ENCODE data around the gene GTSF1L. TPM values are rescaled to one million over a fixed set of nuclear protein-coding genes. Genes with fewer than 3 reads are reported as not detected.
"Not testable (repeated sequence)": the region's sequence is repeated elsewhere in the genome, so short reads cannot be mapped to it uniquely, and the experiment has no call there.

Gene GTSF1L
- total RNA-seq, 1 donor from 2014 or later: not detected

- no peak for DNase-seq
- Histone ChIP-seq H3K4me3 (no peak overlapping the region), H3K27me3 (ENCODE audit: low read depth) (peaks cover 17% of the 10 kb centered on the region), H3K4me1 (peaks cover 25% of the 10 kb centered on the region), H3K9me3 (replicated peaks) (no peaks in the 10 kb centered on the region), H3K36me3 (no peaks in the 10 kb centered on the region), H3K27ac (replicated peaks) (no peak overlapping the region)
- TF ChIP-seq CTCF (IDR thresholded peaks at IDR 0.05; ENCODE audit: borderline replicate concordance): no peak
- intact Hi-C loops (cut with micrococcal nuclease): no loop called here
These were observed 40.1 kb upstream of the GTSF1L start for GRCh38 chr20:43766917-43767316.

DNA sequence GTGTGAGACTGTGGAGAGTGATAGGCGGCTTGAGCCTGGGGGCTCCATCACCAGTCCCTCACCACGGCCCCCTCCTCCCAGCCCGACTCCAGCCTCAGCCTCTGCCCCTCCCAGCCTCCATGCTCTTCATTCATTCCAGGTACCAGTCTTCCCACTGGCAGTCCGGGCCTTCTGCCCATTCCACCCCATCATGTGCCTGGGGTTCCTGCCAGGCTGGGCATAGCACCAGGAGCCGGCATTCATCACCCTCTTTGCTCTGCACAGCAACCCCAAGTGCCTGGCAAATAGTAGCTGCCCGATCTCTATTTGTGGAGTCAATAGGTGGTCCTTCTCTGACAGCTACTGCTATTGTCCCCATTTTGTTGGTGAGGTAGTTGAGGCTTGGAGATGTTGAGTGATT, 39.6 kb upstream of the GTSF1L start:
- Histone ChIP-seq H3K36me3 (no peaks in the 10 kb centered on the region), H3K27me3 (ENCODE audit: low read depth) (peaks cover 12% of the 10 kb centered on the region), H3K9me3 (replicated peaks) (no peaks in the 10 kb centered on the region), H3K4me3 (no peak overlapping the region), H3K4me1 (peaks cover 30% of the 10 kb centered on the region), H3K27ac (replicated peaks) (no peak overlapping the region)
- peak; percentile 72 for DNase-seq
- intact Hi-C loops (cut with micrococcal nuclease): no loop called here
- no peak for TF ChIP-seq CTCF (IDR thresholded peaks at IDR 0.05; ENCODE audit: borderline replicate concordance)

GRCh38 chr20:43765916-43766315, 39.1 kb upstream of the GTSF1L start:
- peaks cover 11% of the 10 kb centered on the region for H3K27me3 ChIP-seq (ENCODE audit: low read depth)

GRCh38 chr20:43762911-43763310, 36.1 kb upstream of the GTSF1L start:
- Histone ChIP-seq H3K4me1 (peaks cover 31% of the 10 kb centered on the region), H3K27me3 (ENCODE audit: low read depth) (peaks cover 15% of the 10 kb centered on the region), H3K27ac (replicated peaks) (peak overlapping the region; percentile 30), H3K36me3 (no peaks in the 10 kb centered on the region), H3K4me3 (no peak overlapping the region), H3K9me3 (replicated peaks) (no peaks in the 10 kb centered on the region)
- no peak for TF ChIP-seq CTCF (IDR thresholded peaks at IDR 0.05; ENCODE audit: borderline replicate concordance)
- intact Hi-C loops (cut with micrococcal nuclease): no loop called here
- DNase-seq: no peak

More at GRCh38 chr20:43765916-43766315, 39.1 kb upstream of the GTSF1L start:
- intact Hi-C loops (cut with micrococcal nuclease): no loop called here
- H3K9me3 ChIP-seq (replicated peaks): no peaks in the 10 kb centered on the region
- H3K36me3 ChIP-seq: no peaks in the 10 kb centered on the region
- no peak overlapping the region for H3K27ac ChIP-seq (replicated peaks)
- TF ChIP-seq CTCF (IDR thresholded peaks at IDR 0.05; ENCODE audit: borderline replicate concordance): no peak
- H3K4me3 ChIP-seq: no peak overlapping the region
- H3K4me1 ChIP-seq: peaks cover 31% of the 10 kb centered on the region
- no peak for DNase-seq

DNA sequence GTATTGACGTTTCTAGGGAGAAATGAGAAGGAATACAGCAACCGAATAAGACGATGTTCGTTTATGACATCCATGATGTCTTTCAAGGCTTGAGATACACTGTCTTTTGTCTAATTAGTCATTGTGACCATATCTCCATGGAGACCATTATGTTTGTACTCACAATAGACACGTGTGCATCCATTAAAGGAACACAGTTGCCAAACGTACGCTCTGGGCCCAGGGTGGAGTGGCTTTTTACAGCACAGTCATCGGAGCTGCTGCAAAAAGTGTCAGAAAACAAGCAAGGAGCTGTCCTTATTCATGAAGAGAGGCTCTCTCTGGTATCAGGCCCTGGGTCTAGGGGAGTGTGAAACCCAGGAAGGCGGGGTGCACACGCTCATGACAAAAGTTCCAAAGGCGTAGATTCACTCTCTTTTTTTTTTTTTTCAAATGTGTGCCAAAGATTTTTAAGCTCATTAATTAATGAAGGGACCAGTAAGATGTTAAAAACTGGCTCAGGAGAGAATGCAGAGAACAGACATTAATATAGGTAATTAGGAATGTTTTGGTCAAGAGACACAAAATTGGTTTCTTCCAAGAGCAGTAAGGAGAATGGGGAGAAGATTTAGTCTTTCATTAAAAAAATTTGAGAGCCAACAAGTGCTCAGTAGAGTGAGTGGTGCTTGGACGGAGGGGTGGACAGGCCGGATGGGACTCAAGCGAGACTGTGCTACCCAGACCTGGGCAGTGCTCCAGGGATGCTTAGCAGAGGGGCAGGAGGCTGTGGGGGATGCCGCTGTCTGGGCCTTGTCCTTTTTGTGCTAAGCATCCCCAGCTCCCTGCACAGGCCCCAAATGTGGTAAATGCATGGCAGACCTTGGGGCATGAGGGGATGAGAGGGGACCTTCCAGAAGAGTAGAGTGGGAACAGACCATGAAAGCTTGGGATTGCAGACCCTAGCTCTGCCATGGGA, 34.9 kb upstream of the GTSF1L start:
- Histone ChIP-seq H3K4me3 (no peak overlapping the region), H3K9me3 (replicated peaks) (no peaks in the 10 kb centered on the region), H3K36me3 (no peaks in the 10 kb centered on the region), H3K4me1 (peaks cover 20% of the 10 kb centered on the region), H3K27ac (replicated peaks) (no peak overlapping the region), H3K27me3 (ENCODE audit: low read depth) (peaks cover 11% of the 10 kb centered on the region)
- no peak for DNase-seq
- TF ChIP-seq CTCF (IDR thresholded peaks at IDR 0.05; ENCODE audit: borderline replicate concordance): no peak
- intact Hi-C loops (cut with micrococcal nuclease): no loop called here

DNA sequence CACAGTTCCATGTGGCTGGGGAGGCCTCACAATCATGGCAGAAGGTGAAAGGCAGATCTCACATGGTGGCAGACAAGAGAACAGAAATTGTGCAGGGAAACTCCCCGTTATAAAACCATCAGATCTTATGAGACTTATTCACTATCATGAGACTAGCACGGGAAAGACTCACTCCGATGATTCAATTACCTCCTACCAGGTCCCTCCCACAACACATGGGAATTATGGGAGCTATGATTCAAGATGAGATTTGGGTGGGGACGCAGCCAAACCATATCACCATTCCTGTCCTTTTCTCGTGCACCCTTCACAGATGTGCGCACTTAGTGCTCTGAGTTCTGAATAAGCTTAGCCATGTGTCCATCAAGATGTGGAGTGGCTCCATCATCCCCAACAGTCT, 31.1 kb upstream of the GTSF1L start:
- H3K36me3 ChIP-seq; H3K4me3 ChIP-seq; H3K27me3 ChIP-seq (ENCODE audit: low read depth); DNase-seq; intact Hi-C loops (cut with micrococcal nuclease); H3K27ac ChIP-seq (replicated peaks); H3K9me3 ChIP-seq (replicated peaks): not testable (repeated sequence)
- peaks cover 10% of the 10 kb centered on the region for H3K4me1 ChIP-seq
